Pancreas (tissue), 10 donors: ENCODE results near the gene OGA. TPM values are rescaled to one million over a fixed set of nuclear protein-coding genes. Genes with fewer than 3 reads are reported as not detected.

Source experiments
- ATAC-seq, 4 donors: fragments of 200-7000 bp; cut with Tn5 transposase; one replicate each; pipeline versions ENCODE4 v1.8.0 to v1.9.1; 2020; ENCODE audit warnings: mild to moderate bottlenecking in 4 of 4, moderate library complexity in 4 of 4
- DNase-seq, 6 donors: peaks; one replicate each; pipeline ENCODE4 v3.0.0-alpha.2; 2020
- FAIRE-seq: peaks from 2 replicates; lab custom pipeline; 2012; peaks lifted over from hg19 to GRCh38; lab: Jason Lieb, UNC
- H3K27ac ChIP-seq, 4 donors: fragments of 200-600 bp; sonication (generic); 1 replicate in 3 of 4; 2 replicates in 1 of 4; pipeline versions ENCODE4 v1.5.0 to v1.8.0; 2020
- H3K27me3 ChIP-seq, 4 donors: fragments of 200-600 bp; one replicate each; pipeline ENCODE4 v1.8.0; 2021
- H3K36me3 ChIP-seq, 3 donors: fragments of 200-600 bp; sonication (generic) in 1 of 3; one replicate each; pipeline versions ENCODE4 v1.5.0 to v1.8.0; 2020 to 2021
- H3K4me1 ChIP-seq, 3 donors: fragments of 200-600 bp; one replicate each; pipeline ENCODE4 v1.8.0; 2021
- H3K4me3 ChIP-seq, 4 donors: fragments of 200-600 bp; sonication (generic) in 2 of 4; one replicate each; pipeline versions ENCODE4 v1.5.0 to v1.8.0; 2020 to 2021
- H3K9me3 ChIP-seq, 4 donors: fragments of 200-600 bp; one replicate each; pipeline ENCODE4 v1.8.0; 2021
- CTCF ChIP-seq, 4 donors: fragments of 200-600 bp; sonication (generic) in 3 of 4; IDR thresholded peaks; one replicate each; pipeline versions ENCODE4 v1.5.0 to v1.8.0; 2021; ENCODE audit warnings: antibody characterized with exemption in 4 of 4
- WGBS, 2 donors: extraction: QIAGEN DNeasy Blood & Tissue Kit; methylation state at CpG; one replicate each; pipeline ENCODE4 v1.1.7; 2013; 5-methylcytosine and 5-hydroxymethylcytosine counted together
- intact Hi-C, 3 donors: fragments of 100-400 bp; cut with DNase I; formaldehyde crosslinking; loops; one replicate each; pipeline versions ENCODE4 v1.11.1 to v1.14.2; 2022
- polyA plus RNA-seq, 2 donors: library from polyadenylated mRNA; stranded (reverse); fragments of 200-250 nt; gene quantifications; one replicate each; pipeline ENCODE4 v1.2.3, GENCODE V29; 2013
- total RNA-seq, 6 donors: library from RNA; stranded (reverse); fragmentation: NEBNext Ultra II Directional in 4 of 6; extraction: Animal tissue kit (Norgen Biotek cat#: 25700) in 4 of 6; gene quantifications; one replicate each; pipeline versions ENCODE4 v1.2.1 to v1.2.4, GENCODE V29; 2021 to 2023
- donor health status: healthy with polysubstance abuse.
- donor health status: DM: no; HTN: no; CAD: no; lungs with moderate emphysema.
- donor health status: DM: no; HTN: no; CAD: no.
- donor health status: control.
- donor health status: control.
- donor health status: Bipolar disorder and iron deficiency.
- donor health status: DM: yes; HTN: yes; CAD: no.
- donor health status: DM: no; HTN: no; CAD: no.
- donor health status: DM: no; HTN: no; CAD: no.
- donor health status: DM: yes; HTN: yes; CAD: no.

OGA gene
- total and polyA plus RNA-seq, 8 donors, result 29.3 to 57.3 (median 32.2) TPM

DNA sequence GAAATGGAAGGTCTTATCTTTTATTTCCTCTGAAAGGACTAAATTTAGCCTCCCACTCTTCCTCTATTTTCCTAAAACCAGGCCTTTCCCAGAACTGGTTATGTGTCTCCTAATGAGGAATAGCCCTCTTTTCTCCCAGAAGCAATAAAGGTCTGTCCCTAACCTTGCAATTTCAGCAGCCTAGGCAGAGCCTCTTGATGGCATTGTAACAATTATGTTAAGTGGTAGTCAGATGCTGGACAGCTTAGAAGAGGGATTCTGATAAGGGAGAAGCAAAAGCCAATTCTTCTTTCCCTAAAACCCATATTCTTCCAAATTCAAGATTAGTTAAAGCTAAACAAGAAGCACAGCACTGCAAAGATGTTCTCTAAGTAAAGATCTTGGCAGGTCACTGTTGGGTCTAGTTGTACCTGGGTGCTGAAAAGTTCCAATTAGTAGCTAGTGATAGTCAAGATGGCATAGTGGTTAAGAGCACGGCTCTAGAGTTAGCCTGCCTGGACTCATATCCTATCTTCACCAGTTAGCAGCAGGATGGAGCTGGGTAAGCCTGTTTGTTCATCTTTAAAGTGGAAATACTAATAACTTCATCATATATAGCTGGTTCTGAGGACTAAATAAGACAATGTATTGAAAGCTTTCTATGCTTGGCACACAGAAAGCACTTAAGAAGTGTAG, 39.7 kb upstream of the OGA start:
- DNase-seq (no peak), FAIRE-seq (no peak), ATAC-seq (no peak)
- Histone ChIP-seq H3K4me1 (peaks cover 0 to 5% (median 0%) of the 10 kb centered on the region in 3 donors), H3K9me3 (no peaks in the 10 kb centered on the region), H3K27me3 (no peaks in the 10 kb centered on the region), H3K4me3 (no peak overlapping the region), H3K36me3 (no peaks in the 10 kb centered on the region), H3K27ac (no peak overlapping the region)
- intact Hi-C loops, result no loop called here
- WGBS, 2 donors, result 55 to 100% methylated on average over 1 of the region's 1 CpG
- no peak for TF ChIP-seq CTCF (IDR thresholded peaks at IDR 0.05)

- intact Hi-C loops, result no loop called here
Measured at GRCh38 chr10:101856626-101857025, 38.4 kb upstream of the OGA start.

GRCh38 chr10:101851411-101852116, 33.3 kb upstream of the OGA start:
- DNase-seq (no peak), FAIRE-seq (no peak), ATAC-seq (peak in 1 of 4 donors; percentile 11)
- no peak for TF ChIP-seq CTCF (IDR thresholded peaks at IDR 0.05)
- peaks cover 0 to 8% (median 0%) of the 10 kb centered on the region in 3 donors for H3K36me3 ChIP-seq
- intact Hi-C loops, result no loop called here
- H3K9me3 ChIP-seq, result no peaks in the 10 kb centered on the region
- H3K27me3 ChIP-seq, result no peaks in the 10 kb centered on the region
- H3K27ac ChIP-seq, result no peak overlapping the region
- no peaks in the 10 kb centered on the region for H3K4me1 ChIP-seq
- no peak overlapping the region for H3K4me3 ChIP-seq
- 71 to 81% methylated on average over 4 of the region's 4 CpGs for WGBS, 2 donors

More at GRCh38 chr10:101856626-101857025, 38.4 kb upstream of the OGA start:
- Histone ChIP-seq H3K27me3 (no peaks in the 10 kb centered on the region), H3K36me3 (no peaks in the 10 kb centered on the region), H3K4me1 (peaks cover 0 to 5% (median 0%) of the 10 kb centered on the region in 3 donors), H3K4me3 (no peak overlapping the region), H3K27ac (no peak overlapping the region), H3K9me3 (no peaks in the 10 kb centered on the region)
- peak in 2 of 4 donors; percentile 29 to 40 for ATAC-seq
- no peak for FAIRE-seq
- no peak for TF ChIP-seq CTCF (IDR thresholded peaks at IDR 0.05)
- no peak for DNase-seq

GRCh38 chr10:101850749-101851148, 32.5 kb upstream of the OGA start:
- intact Hi-C loops, result no loop called here

More at GRCh38 chr10:101850749-101851148, 32.5 kb upstream of the OGA start:
- no peak overlapping the region for H3K27ac ChIP-seq
- ATAC-seq (no peak), FAIRE-seq (no peak), DNase-seq (no peak)
- no peaks in the 10 kb centered on the region for H3K27me3 ChIP-seq
- no peaks in the 10 kb centered on the region for H3K4me1 ChIP-seq
- TF ChIP-seq CTCF (IDR thresholded peaks at IDR 0.05), result no peak
- WGBS, 2 donors, result 85 to 87% methylated on average over 3 of the region's 3 CpGs
- peaks cover 0 to 8% (median 0%) of the 10 kb centered on the region in 3 donors for H3K36me3 ChIP-seq
- H3K9me3 ChIP-seq, result no peaks in the 10 kb centered on the region
- no peak overlapping the region for H3K4me3 ChIP-seq
